ENCODE data around the gene BNC2. TPM values are rescaled to one million over a fixed set of nuclear protein-coding genes. Genes with fewer than 3 reads are reported as not detected.
A peak's percentile ranks its signal among the peaks of the same experiment; 100 is the strongest.

The BNC2 gene
- total RNA-seq, 1 experiment from 2014 or later, result 0.20 TPM

DNA sequence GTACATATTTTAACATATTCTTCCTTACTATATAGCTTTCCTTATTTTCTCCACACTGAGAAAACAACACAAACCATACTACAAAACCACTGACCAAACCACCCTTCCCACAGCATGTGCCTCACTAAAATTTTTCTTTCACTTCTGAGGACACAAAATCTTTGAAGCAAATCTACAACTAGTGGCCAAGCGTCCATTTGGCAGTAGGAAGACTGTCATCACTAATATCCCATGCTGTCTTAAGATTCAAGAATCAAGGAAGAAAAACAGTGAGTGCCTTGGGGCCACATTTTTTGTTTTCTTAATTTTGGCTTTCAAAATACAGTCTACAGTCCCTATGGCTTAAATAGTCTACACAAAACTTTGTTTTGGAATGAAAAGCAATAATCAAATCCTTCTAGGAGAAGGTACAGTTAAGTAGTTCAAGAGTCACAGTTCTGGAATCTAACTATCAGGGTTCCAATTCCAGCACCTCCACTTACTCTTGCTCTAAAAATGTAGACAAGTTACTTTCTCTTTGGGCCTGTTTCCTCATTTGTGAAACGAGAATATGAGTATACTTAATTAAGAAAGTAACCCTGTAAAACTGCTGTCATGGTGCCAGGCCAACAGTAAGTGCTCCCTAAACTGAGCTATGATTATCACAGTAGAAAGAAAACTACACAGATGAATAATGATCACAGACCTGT lies 227.9 kb downstream of the BNC2 start:
- BruUV-seq (replicated peaks), result no TSS peak
- Mint-ChIP-seq H3K36me3 (ENCODE audit: insufficient read depth, unreplicated experiment) (no peaks in the 10 kb centered on the region), H3K27me3 (ENCODE audit: insufficient read depth, unreplicated experiment) (peaks cover 3% of the 10 kb centered on the region), H3K4me1 (ENCODE audit: low read depth, unreplicated experiment) (no peaks in the 10 kb centered on the region), H3K27ac (ENCODE audit: unreplicated experiment) (no peak overlapping the region), H3K9me3 (ENCODE audit: unreplicated experiment) (no peaks in the 10 kb centered on the region), H3K4me3 (ENCODE audit: unreplicated experiment) (no peak overlapping the region)
- ChIA-PET CTCF (no interaction called here), POLR2A (no interaction called here)
- Histone ChIP-seq H3K9me3 (no peaks in the 10 kb centered on the region), H3K4me3 (ENCODE audit: low read depth, low read length) (no peak overlapping the region), H3K36me3 (ENCODE audit: control insufficient read depth, insufficient read depth, low read length) (no peaks in the 10 kb centered on the region), H3K27me3 (replicated peaks; ENCODE audit: control insufficient read depth, insufficient read depth, low read length) (no peaks in the 10 kb centered on the region), H3K4me1 (no peaks in the 10 kb centered on the region)
- TF ChIP-seq, protein P1, sequence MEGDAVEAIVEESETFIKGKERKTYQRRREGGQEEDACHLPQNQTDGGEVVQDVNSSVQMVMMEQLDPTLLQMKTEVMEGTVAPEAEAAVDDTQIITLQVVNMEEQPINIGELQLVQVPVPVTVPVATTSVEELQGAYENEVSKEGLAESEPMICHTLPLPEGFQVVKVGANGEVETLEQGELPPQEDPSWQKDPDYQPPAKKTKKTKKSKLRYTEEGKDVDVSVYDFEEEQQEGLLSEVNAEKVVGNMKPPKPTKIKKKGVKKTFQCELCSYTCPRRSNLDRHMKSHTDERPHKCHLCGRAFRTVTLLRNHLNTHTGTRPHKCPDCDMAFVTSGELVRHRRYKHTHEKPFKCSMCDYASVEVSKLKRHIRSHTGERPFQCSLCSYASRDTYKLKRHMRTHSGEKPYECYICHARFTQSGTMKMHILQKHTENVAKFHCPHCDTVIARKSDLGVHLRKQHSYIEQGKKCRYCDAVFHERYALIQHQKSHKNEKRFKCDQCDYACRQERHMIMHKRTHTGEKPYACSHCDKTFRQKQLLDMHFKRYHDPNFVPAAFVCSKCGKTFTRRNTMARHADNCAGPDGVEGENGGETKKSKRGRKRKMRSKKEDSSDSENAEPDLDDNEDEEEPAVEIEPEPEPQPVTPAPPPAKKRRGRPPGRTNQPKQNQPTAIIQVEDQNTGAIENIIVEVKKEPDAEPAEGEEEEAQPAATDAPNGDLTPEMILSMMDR (IDR thresholded peaks at IDR 0.05; ENCODE audit: insufficient read depth in 1 of 2, low read depth in 1 of 2, low read length in 1 of 2, severe bottlenecking in 1 of 2, unreplicated experiment in 1 of 2), result no peak
- no peak for DNase-seq
- intact Hi-C loops (cut with micrococcal nuclease; ENCODE audit: unreplicated experiment), result no loop called here

DNA sequence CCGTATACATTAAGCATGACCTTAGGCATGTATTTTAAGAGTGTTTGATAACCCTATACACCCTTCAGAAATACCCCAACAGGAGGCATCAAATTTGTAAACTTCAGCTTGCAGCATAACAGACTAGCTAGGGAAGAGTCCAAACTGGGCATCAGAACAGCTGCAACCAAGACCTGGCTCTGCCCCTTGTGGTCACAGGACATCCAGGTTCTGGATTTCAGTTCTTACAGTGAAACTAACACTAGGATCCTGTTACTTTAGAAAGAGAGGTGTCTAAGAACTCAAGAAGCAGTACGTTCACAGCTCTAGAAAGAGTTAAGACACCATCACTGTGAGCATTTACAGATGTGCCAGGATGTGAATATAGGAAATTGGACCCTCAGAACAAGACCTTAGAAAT lies 229.8 kb downstream of the BNC2 start:
- Histone ChIP-seq H3K36me3 (ENCODE audit: control insufficient read depth, insufficient read depth, low read length) (no peaks in the 10 kb centered on the region), H3K4me3 (ENCODE audit: low read depth, low read length) (no peak overlapping the region), H3K9me3 (no peaks in the 10 kb centered on the region), H3K27me3 (replicated peaks; ENCODE audit: control insufficient read depth, insufficient read depth, low read length) (no peaks in the 10 kb centered on the region), H3K4me1 (no peaks in the 10 kb centered on the region)
- BruUV-seq (replicated peaks), result no TSS peak
- ChIA-PET CTCF (no interaction called here), POLR2A (no interaction called here)
- no peaks in the 10 kb centered on the region for H3K9me3 Mint-ChIP-seq (ENCODE audit: unreplicated experiment)
- H3K4me3 Mint-ChIP-seq (ENCODE audit: unreplicated experiment), result no peak overlapping the region
- no peaks in the 10 kb centered on the region for H3K36me3 Mint-ChIP-seq (ENCODE audit: insufficient read depth, unreplicated experiment)
- TF ChIP-seq, protein P1 (IDR thresholded peaks at IDR 0.05; ENCODE audit: insufficient read depth in 1 of 2, low read depth in 1 of 2, low read length in 1 of 2, severe bottlenecking in 1 of 2, unreplicated experiment in 1 of 2), result no peak
- peak in 1 of 2 experiments; percentile 1 for DNase-seq
- no peaks in the 10 kb centered on the region for H3K27me3 Mint-ChIP-seq (ENCODE audit: insufficient read depth, unreplicated experiment)
- no peak overlapping the region for H3K27ac Mint-ChIP-seq (ENCODE audit: unreplicated experiment)
- intact Hi-C loops (cut with micrococcal nuclease; ENCODE audit: unreplicated experiment), result no loop called here
- no peaks in the 10 kb centered on the region for H3K4me1 Mint-ChIP-seq (ENCODE audit: low read depth, unreplicated experiment)

DNA sequence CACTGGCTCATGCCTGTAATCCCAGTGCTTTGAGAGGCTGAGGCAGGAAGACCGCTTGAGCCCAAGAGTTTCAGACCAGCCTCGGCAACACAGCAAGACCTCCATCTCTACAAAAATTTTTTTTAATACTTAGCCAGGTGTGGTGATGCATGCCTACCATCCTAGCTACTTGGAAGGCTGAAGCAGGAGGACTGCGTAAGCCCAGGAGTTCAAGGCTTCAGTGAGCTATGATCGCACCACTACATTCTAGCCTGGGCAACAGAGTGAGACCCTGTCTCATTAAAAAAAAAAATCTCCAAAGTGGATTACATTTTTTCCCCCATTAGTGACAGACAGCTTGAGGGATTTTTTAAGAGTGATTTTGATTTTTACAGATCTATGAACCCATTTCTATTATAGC lies 230.8 kb downstream of the BNC2 start:
- no peaks in the 10 kb centered on the region for H3K4me1 Mint-ChIP-seq (ENCODE audit: low read depth, unreplicated experiment)
- no peaks in the 10 kb centered on the region for H3K27me3 ChIP-seq (replicated peaks; ENCODE audit: control insufficient read depth, insufficient read depth, low read length)
- no peaks in the 10 kb centered on the region for H3K9me3 Mint-ChIP-seq (ENCODE audit: unreplicated experiment)
- H3K27me3 Mint-ChIP-seq (ENCODE audit: insufficient read depth, unreplicated experiment), result no peaks in the 10 kb centered on the region
- H3K9me3 ChIP-seq, result no peaks in the 10 kb centered on the region
- TF ChIP-seq, protein P1 (IDR thresholded peaks at IDR 0.05; ENCODE audit: insufficient read depth in 1 of 2, low read depth in 1 of 2, low read length in 1 of 2, severe bottlenecking in 1 of 2, unreplicated experiment in 1 of 2), result no peak
- H3K36me3 ChIP-seq (ENCODE audit: control insufficient read depth, insufficient read depth, low read length), result no peaks in the 10 kb centered on the region
- POLR2A ChIA-PET, result no interaction called here
- CTCF ChIA-PET, result no interaction called here
- H3K27ac Mint-ChIP-seq (ENCODE audit: unreplicated experiment), result no peak overlapping the region
- no peaks in the 10 kb centered on the region for H3K36me3 Mint-ChIP-seq (ENCODE audit: insufficient read depth, unreplicated experiment)
- no peak overlapping the region for H3K4me3 Mint-ChIP-seq (ENCODE audit: unreplicated experiment)
- no peak overlapping the region for H3K4me3 ChIP-seq (ENCODE audit: low read depth, low read length)
- intact Hi-C loops (cut with micrococcal nuclease; ENCODE audit: unreplicated experiment), result no loop called here
- no peaks in the 10 kb centered on the region for H3K4me1 ChIP-seq
- DNase-seq, result no peak
- BruUV-seq (replicated peaks), result no TSS peak

All from Caco-2 (cell line).